Measurements from ENCODE around the gene RAI14.

DNA sequence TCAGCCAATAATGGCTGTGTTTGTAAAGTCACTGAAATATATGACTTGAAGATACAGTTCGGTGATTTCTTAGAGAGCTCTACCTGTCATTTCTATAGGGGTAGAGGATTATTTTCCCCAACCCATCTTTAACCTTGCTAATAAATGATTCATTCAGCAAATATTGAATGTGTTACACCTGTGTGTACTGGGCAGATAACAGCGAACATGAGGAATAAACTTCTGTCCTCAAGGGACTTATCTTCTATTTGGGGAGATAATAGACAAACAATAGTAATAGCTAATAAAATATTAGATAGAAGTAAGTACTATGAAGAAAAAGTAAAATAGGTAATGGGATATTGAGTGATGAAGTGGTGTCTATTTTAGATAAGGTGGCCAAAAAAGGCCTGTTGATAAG, 192.1 kb downstream of the RAI14 start:
- TF ChIP-seq, protein P1, sequence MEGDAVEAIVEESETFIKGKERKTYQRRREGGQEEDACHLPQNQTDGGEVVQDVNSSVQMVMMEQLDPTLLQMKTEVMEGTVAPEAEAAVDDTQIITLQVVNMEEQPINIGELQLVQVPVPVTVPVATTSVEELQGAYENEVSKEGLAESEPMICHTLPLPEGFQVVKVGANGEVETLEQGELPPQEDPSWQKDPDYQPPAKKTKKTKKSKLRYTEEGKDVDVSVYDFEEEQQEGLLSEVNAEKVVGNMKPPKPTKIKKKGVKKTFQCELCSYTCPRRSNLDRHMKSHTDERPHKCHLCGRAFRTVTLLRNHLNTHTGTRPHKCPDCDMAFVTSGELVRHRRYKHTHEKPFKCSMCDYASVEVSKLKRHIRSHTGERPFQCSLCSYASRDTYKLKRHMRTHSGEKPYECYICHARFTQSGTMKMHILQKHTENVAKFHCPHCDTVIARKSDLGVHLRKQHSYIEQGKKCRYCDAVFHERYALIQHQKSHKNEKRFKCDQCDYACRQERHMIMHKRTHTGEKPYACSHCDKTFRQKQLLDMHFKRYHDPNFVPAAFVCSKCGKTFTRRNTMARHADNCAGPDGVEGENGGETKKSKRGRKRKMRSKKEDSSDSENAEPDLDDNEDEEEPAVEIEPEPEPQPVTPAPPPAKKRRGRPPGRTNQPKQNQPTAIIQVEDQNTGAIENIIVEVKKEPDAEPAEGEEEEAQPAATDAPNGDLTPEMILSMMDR (IDR thresholded peaks at IDR 0.05), result no peak
- no peak for TF ChIP-seq POLR2AphosphoS5 (IDR thresholded peaks at IDR 0.05; ENCODE audit: insufficient read depth in 1 of 2, low read depth in 1 of 2)
- TF ChIP-seq POLR2A (IDR thresholded peaks at IDR 0.05), result no peak

Data from vagina (tissue), 2 donors.